DOHH2 (cell line): ENCODE results near the gene PANX3.
A peak's percentile ranks its signal among the peaks of the same experiment; 100 is the strongest.

Experiments used
- H3F3A ChIP-seq: fragments of 200-600 bp; sonication (generic), shearing (Covaris generic); 2 replicates; pipeline ENCODE4 v1.6.0; 2016; ENCODE audit warnings: antibody characterized with exemption, mild to moderate bottlenecking; ENCODE audit not compliant: control insufficient read depth, insufficient read depth
- H3K27ac ChIP-seq: fragments of 200-600 bp; sonication (generic); 2 replicates; pipeline ENCODE4 v1.5.1; 2014; ENCODE audit warnings: low read depth, mild to moderate bottlenecking, low read length, moderate library complexity
- H3K27me3 ChIP-seq: fragments of 200-600 bp; sonication (generic); 2 replicates; pipeline ENCODE4 v1.6.1; 2014; ENCODE audit warnings: mild to moderate bottlenecking, low read length, mixed read lengths; ENCODE audit not compliant: control insufficient read depth
- H3K36me3 ChIP-seq: fragments of 200-600 bp; sonication (generic); 2 replicates; pipeline ENCODE4 v1.6.1; 2014; ENCODE audit warnings: mild to moderate bottlenecking, low read length, moderate library complexity, mixed read lengths; ENCODE audit not compliant: control insufficient read depth
- H3K4me1 ChIP-seq: fragments of 200-600 bp; sonication (generic); 2 replicates; pipeline ENCODE4 v1.6.1; 2014; ENCODE audit warnings: mild to moderate bottlenecking, low read length, mixed read lengths; ENCODE audit not compliant: control insufficient read depth
- H3K4me2 ChIP-seq: fragments of 200-600 bp; sonication (generic); 2 replicates; pipeline ENCODE4 v1.6.0; 2014; ENCODE audit warnings: mild to moderate bottlenecking, low read length, moderate library complexity
- H3K4me3 ChIP-seq: fragments of 200-600 bp; sonication (generic); 2 replicates; pipeline ENCODE4 v1.5.1; 2014; ENCODE audit warnings: mild to moderate bottlenecking, low read length, mixed read lengths
- H3K79me2 ChIP-seq: fragments of 200-600 bp; sonication (generic); 2 replicates; pipeline ENCODE4 v1.6.1; 2014; ENCODE audit warnings: mild to moderate bottlenecking, low read length, mixed read lengths; ENCODE audit not compliant: control insufficient read depth
- H3K9me2 ChIP-seq: fragments of 200-600 bp; sonication (generic); replicated peaks from 2 replicates; pipeline ENCODE4 v1.6.1; 2014; ENCODE audit warnings: mild to moderate bottlenecking, low read length, mixed read lengths; ENCODE audit not compliant: control insufficient read depth
- H3K9me3 ChIP-seq: fragments of 200-600 bp; sonication (generic); 2 replicates; pipeline ENCODE4 v1.6.1; 2014; ENCODE audit warnings: antibody characterized with exemption, low read length, mixed read lengths; ENCODE audit not compliant: control insufficient read depth, insufficient read depth
- H4K20me1 ChIP-seq: fragments of 200-600 bp; sonication (generic); 2 replicates; pipeline ENCODE4 v1.6.0; 2014; ENCODE audit warnings: low read depth, mild to moderate bottlenecking, antibody characterized with exemption, low read length, moderate library complexity; ENCODE audit not compliant: control insufficient read depth, insufficient read depth
- CTCF ChIP-seq: fragments of 200-600 bp; sonication (generic); IDR thresholded peaks from one replicate; pipeline ENCODE4 v1.5.1; 2014; ENCODE audit warnings: antibody characterized with exemption, mild to moderate bottlenecking, low read depth, low read length; ENCODE audit not compliant: poor library complexity, severe bottlenecking
- EZH2phosphoT487 ChIP-seq: fragments of 200-600 bp; sonication (generic); IDR thresholded peaks from 2 replicates; pipeline ENCODE4 v1.6.1; 2017; ENCODE audit warnings: borderline replicate concordance, mild to moderate bottlenecking, antibody characterized with exemption, low read length, moderate library complexity, mixed read lengths

Gene PANX3

GRCh38 chr11:124646148-124646547 is 34.9 kb downstream of the PANX3 start:
- no peaks in the 10 kb centered on the region for H3K27me3 ChIP-seq
- no peaks in the 10 kb centered on the region for H3K79me2 ChIP-seq
- peaks cover 24% of the 10 kb centered on the region for H3K4me1 ChIP-seq
- H4K20me1 ChIP-seq, result no peaks in the 10 kb centered on the region
- 0 out of 2 replicates have a peak overlapping the region, but pooled peaks have one; percentile 9 for H3K4me3 ChIP-seq
- no peaks in the 10 kb centered on the region for H3K36me3 ChIP-seq
- H3K9me2 ChIP-seq, result no peaks in the 10 kb centered on the region
- H3K27ac ChIP-seq, result no peak overlapping the region
- TF ChIP-seq CTCF (no peak), EZH2phosphoT487 (no peak)
- peak overlapping the region; percentile 43 for H3K4me2 ChIP-seq
- H3K9me3 ChIP-seq, result no peaks in the 10 kb centered on the region
- H3F3A ChIP-seq, result no peaks in the 10 kb centered on the region

- TF ChIP-seq CTCF (no peak), EZH2phosphoT487 (no peak)
- Histone ChIP-seq H3K27me3 (no peaks in the 10 kb centered on the region), H3K27ac (no peak overlapping the region)
These were observed 37.4 kb downstream of the PANX3 start for GRCh38 chr11:124648610-124649009.

GRCh38 chr11:124656774-124657630 is 45.8 kb downstream of the PANX3 start:
- H3K4me2 ChIP-seq, result no peak overlapping the region
- H3K79me2 ChIP-seq, result no peaks in the 10 kb centered on the region
- H3K27me3 ChIP-seq, result no peaks in the 10 kb centered on the region
- H3K4me3 ChIP-seq, result no peak overlapping the region
- H4K20me1 ChIP-seq, result no peaks in the 10 kb centered on the region
- H3K27ac ChIP-seq, result no peak overlapping the region
- H3K36me3 ChIP-seq, result no peaks in the 10 kb centered on the region
- no peak for TF ChIP-seq CTCF
- no peaks in the 10 kb centered on the region for H3K4me1 ChIP-seq
- H3K9me3 ChIP-seq, result no peaks in the 10 kb centered on the region
- no peaks in the 10 kb centered on the region for H3F3A ChIP-seq
- H3K9me2 ChIP-seq, result no peaks in the 10 kb centered on the region

More at GRCh38 chr11:124648610-124649009, 37.4 kb downstream of the PANX3 start:
- Histone ChIP-seq H3K4me1 (peaks cover 24% of the 10 kb centered on the region), H3K79me2 (no peaks in the 10 kb centered on the region), H3K9me3 (no peaks in the 10 kb centered on the region), H3K4me3 (no peak overlapping the region), H3K4me2 (no peak overlapping the region), H3K36me3 (no peaks in the 10 kb centered on the region), H3F3A (no peaks in the 10 kb centered on the region), H3K9me2 (no peaks in the 10 kb centered on the region), H4K20me1 (no peaks in the 10 kb centered on the region)
